NCI-H526 treated with DMSO at 0.1 percent for 48 hours (cell line): ENCODE data around the gene NAV2.

Experiments
- DNase-seq: peaks from one replicate; lab custom pipeline; 2025; lab: John Stamatoyannopoulos, UW

NAV2 gene

GRCh38 chr11:19687392-19687791 lies 25.2 kb upstream of the NAV2 start:
- DNase-seq = no peak

GRCh38 chr11:19689281-19690000 lies 23.2 kb upstream of the NAV2 start:
- DNase-seq = no peak

- no peak for DNase-seq
Observed at GRCh38 chr11:19690885-19691284, 21.8 kb upstream of the NAV2 start.

GRCh38 chr11:19691815-19692500 lies 20.7 kb upstream of the NAV2 start:
- no peak for DNase-seq

DNA sequence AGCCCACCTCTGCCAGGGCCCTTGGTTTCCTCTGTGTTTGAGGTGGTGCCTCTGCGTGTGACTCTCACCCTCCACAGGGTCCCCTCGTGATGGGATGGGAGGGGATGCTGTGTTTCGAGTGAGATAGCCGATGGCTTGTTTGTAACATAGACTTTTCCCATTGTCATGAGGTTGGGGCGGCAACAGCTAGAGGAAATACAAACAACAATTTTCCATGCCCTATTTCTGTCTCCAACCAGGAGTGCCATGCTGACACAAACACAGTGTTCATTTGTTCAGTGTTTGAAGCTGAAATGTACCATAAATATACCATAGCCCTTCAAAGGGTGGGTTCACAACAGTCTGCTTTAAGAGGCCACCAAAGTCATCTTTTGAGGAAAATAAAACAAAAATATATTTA lies 19.5 kb upstream of the NAV2 start:
- no peak for DNase-seq

GRCh38 chr11:19694796-19695345 lies 17.8 kb upstream of the NAV2 start:
- DNase-seq = no peak

DNA sequence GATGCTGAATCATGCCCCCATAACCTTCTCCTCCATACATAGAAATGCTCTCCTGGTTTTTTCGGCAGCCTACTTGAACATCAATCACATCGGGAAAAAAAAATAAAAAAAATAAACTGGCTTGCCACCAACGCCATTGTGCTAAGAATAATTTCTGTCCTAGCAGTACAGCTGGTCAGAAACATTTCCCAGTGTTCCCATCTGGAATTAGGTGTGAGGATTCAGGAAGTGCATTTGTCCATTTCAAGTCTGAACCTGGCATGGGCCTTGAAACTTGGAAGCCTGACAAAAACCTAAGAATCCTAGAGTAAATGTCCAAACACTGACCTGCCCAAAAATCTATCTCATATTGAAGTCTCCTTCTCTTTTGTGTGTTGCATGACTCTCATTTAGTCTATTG lies 16.6 kb upstream of the NAV2 start:
- no peak for DNase-seq

GRCh38 chr11:19696904-19697303 lies 15.7 kb upstream of the NAV2 start:
- DNase-seq = no peak

DNA sequence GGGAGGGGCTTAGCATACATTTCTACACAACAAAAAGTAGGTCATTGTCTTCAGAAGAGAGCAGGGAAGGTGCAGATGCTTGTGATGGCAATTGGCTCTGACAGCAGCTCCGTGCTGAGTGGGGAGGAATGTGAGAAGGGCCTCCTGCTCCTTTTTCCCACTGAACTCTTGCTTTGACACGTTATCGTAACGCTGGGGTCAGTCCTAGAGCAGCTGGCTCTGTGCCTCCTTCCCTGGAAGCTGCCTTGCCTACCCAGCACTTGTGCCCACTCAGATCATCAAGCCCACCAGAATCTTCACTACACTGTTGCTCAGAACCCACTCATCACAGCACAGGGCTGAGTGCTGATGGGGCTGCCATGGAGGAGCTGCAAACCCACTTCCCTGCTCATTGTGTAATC lies 14.9 kb upstream of the NAV2 start:
- DNase-seq = no peak

DNA sequence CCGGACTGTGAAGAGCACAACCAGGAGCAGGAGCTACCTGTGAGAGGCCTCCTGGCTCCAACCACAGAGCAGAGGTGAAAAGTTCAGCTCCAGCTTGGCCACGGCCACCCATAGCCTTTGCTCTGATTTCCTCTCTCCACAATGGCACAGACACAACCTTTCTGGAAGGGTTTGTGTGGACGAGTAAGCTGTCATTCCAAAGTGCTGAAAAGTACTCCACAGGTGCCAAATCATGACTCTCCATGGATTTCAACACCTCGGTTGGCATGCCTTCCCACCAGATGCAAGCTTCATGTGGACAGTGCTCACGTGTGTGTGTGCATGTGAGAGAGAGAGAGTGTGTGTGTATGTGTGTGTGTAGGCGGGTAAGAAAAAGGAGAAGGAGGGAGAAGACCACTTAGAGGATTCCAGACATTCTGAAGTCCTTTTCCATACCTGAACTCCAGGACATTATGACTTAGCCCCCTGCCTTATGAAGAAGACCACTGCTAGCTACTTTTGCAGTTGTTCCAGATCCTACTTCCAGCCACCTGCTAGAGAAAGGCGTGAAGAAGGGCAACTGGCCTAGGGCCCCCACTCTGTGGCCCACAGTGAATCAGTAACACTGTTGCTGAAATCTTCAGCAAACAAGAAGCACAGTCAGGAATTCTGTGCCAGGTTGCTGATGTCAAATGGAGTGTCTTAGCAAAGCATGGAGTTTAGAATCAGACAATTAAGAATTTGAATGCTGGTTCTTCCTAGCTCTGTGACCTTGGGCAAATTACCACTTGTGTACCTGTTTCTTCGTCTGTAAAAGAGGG lies 13.9 kb upstream of the NAV2 start:
- no peak for DNase-seq

- no peak for DNase-seq
Observed at GRCh38 chr11:19701421-19701820, 11.2 kb upstream of the NAV2 start.

DNA sequence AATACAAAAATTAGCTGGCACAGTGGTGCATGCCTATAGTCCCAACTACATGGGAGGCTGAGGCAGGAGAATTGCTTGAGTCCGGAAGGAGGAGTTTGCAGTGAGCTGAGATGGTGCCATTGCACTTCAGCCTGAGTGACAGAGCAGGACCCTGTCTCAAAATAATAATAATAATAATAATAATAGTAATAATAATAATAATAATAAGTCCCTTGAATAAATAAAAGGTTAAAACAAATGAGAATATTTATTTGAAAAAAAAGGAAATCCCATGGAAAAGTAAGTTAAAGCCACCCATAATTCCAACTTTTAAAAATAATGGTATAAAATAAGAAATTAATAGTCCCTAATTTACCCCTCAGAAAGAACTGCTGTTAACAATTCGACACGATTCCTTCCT lies 10.0 kb upstream of the NAV2 start:
- no peak for DNase-seq

DNA sequence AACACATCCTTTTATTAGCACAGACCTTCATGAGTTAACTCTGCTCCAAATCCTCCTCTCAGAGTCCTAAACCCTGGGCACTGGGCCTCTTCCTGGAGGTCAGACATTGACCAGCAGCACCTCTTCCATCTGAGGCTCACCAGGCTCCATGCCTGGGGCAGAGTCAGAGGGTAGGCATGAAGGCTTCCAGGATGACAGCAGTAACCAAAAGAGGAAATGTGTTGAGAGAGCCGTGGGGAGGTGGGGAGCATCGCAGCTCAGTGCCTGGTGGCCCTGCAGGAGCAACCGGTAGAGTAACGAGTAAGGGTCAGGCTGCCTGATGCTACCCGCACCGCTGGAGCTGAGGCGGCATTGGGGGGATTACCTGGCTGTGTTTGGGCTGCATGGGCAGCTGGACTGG lies 9.4 kb upstream of the NAV2 start:
- no peak for DNase-seq

DNA sequence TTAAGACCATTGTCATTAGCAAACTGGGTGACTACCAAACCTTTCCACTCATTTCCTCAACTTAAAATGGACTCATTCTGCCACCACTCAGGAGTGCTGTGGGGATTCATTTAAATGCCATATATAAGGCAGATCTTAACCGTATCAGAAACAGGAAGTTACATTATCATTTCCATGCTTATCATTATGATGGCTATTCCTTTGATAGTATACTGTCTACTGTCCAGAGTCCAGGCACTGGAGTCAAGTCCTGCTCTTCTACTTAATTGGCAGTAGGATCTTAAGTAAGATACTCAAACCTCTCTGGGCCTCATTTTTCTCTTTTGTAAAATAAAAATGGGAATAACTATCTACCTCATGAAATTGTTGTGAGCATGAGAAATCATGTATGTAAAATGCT lies 8.4 kb upstream of the NAV2 start:
- no peak for DNase-seq

GRCh38 chr11:19705936-19706335 lies 6.7 kb upstream of the NAV2 start:
- no peak for DNase-seq

DNA sequence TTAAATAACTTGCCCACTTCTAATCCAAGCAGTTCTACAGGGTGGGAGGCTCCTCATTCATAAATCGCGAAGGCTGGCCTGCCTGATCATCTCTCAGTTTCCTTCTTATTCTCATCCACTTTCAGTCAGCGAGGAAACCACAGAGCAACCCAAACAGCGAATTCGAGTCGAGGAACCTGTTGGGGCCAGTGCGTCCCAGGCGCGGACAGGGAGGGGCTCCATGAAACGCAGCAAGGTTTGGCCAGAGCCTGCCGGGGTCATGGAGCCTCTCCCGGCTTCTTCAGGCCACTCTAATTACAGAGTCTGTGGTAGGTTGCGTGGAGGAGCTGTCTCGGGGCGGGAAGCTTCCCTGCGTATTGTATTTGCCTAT lies 741 bp upstream of the NAV2 start:
- DNase-seq = peak; percentile 69

GRCh38 chr11:19713196-19714021 lies 772 bp downstream of the NAV2 start:
- DNase-seq = no peak

DNA sequence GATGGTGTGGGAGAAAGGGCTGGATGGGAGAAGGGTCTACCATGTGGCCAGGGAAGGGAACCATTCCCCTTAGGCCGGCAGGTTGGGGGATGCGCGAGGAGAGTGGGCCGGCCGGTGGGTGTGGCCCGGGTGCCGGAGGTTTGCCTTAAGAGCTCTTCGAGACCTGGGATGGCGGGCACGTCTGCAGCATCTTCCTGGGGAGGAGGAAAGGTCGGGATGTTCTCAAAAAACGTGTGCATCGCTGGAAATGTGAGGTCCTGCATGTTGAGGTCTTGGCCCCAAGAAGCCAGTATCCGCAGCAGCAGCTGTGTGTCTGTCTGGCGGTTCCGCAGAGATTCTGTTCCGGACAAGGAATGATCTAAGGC lies 1.4 kb downstream of the NAV2 start:
- no peak for DNase-seq

GRCh38 chr11:19714387-19715363 lies 2.0 kb downstream of the NAV2 start:
- DNase-seq = no peak

DNA sequence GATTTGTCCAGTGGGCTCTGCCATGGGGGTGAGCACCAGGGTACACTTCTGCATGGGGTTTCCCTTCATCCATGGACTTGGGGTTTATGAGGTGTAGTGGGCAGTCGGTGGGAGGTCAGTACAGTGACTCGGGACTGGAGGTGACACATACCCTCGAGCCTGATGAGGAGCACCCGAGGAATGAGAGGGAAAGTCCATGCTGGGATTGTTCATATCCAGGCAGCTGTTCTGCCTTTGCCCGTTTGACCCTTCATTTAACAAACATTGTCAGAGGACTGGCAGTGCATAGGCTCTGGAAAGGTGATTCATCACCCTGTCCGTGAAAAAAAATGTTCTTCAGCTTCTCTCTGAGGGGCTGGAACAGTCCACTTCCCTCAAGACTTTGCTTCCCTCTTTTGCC lies 2.7 kb downstream of the NAV2 start:
- no peak for DNase-seq

GRCh38 chr11:19718051-19718450 lies 5.4 kb downstream of the NAV2 start:
- no peak for DNase-seq
